AG20443 (cell line): ENCODE measurements around the gene SRXN1.

Experiments
- DNase-seq: peaks from one replicate; pipeline ENCODE4 v3.0.0; 2012; ENCODE audit warnings: low spot score, mixed read lengths

Gene SRXN1

GRCh38 chr20:607476-607875 lies 45.5 kb downstream of the SRXN1 start:
- no peak for DNase-seq

- DNase-seq: no peak
These were observed 47.8 kb downstream of the SRXN1 start for GRCh38 chr20:605237-605636.

- DNase-seq: no peak
These were observed 49.8 kb downstream of the SRXN1 start for GRCh38 chr20:603116-603640.

- DNase-seq: no peak
These were observed 50.7 kb downstream of the SRXN1 start for GRCh38 chr20:602111-602970.

- no peak for DNase-seq
These were observed 52.3 kb downstream of the SRXN1 start for GRCh38 chr20:600736-601135.

GRCh38 chr20:600141-600540 lies 52.9 kb downstream of the SRXN1 start:
- no peak for DNase-seq

- DNase-seq: no peak
These were observed 54.7 kb downstream of the SRXN1 start for GRCh38 chr20:598133-598850.

GRCh38 chr20:597560-597959 lies 55.4 kb downstream of the SRXN1 start:
- no peak for DNase-seq
